IPS-18c (cell line): ENCODE results near the gene OVOL2.

Source experiments
- H3K4me3 ChIP-seq: 2 replicates; pipeline ENCODE4 v1.7.0; 2013; ENCODE audit warnings: low read depth, mild to moderate bottlenecking, low read length, moderate library complexity; ENCODE audit not compliant: insufficient read depth
- H3K9me3 ChIP-seq: one replicate; pipeline ENCODE4 v1.6.1; 2013; ENCODE audit warnings: mild to moderate bottlenecking, low read length, moderate library complexity; ENCODE audit not compliant: control insufficient read depth, insufficient read depth

Gene OVOL2

GRCh38 chr20:18066421-18067333 lies 9.0 kb upstream of the OVOL2 start:
- H3K9me3 ChIP-seq = no peaks in the 10 kb centered on the region
- no peak overlapping the region for H3K4me3 ChIP-seq

GRCh38 chr20:18063676-18064075 lies 6.0 kb upstream of the OVOL2 start:
- Histone ChIP-seq H3K9me3 (no peaks in the 10 kb centered on the region), H3K4me3 (no peak overlapping the region)

GRCh38 chr20:18059603-18060002 lies 1.9 kb upstream of the OVOL2 start:
- Histone ChIP-seq H3K9me3 (no peaks in the 10 kb centered on the region), H3K4me3 (peak overlapping the region; percentile 73)

- Histone ChIP-seq H3K9me3 (no peaks in the 10 kb centered on the region), H3K4me3 (peak overlapping the region; percentile 73)
These were observed 1.1 kb upstream of the OVOL2 start for GRCh38 chr20:18058661-18059467.

GRCh38 chr20:18057994-18058349 lies 256 bp upstream of the OVOL2 start:
- Histone ChIP-seq H3K4me3 (peak overlapping the region; percentile 73), H3K9me3 (no peaks in the 10 kb centered on the region)

GRCh38 chr20:18056174-18057100 lies 1.3 kb downstream of the OVOL2 start:
- Histone ChIP-seq H3K9me3 (no peaks in the 10 kb centered on the region), H3K4me3 (peak overlapping the region; percentile 73)

GRCh38 chr20:18055261-18055660 lies 2.5 kb downstream of the OVOL2 start:
- Histone ChIP-seq H3K4me3 (peak overlapping the region; percentile 73; the same call in 1 of the 2 replicates), H3K9me3 (no peaks in the 10 kb centered on the region)

- Histone ChIP-seq H3K9me3 (no peaks in the 10 kb centered on the region), H3K4me3 (no peak overlapping the region)
These were observed 4.9 kb downstream of the OVOL2 start for GRCh38 chr20:18052856-18053255.

- Histone ChIP-seq H3K9me3 (no peaks in the 10 kb centered on the region), H3K4me3 (no peak overlapping the region)
These were observed 7.1 kb downstream of the OVOL2 start for GRCh38 chr20:18050628-18051027.

GRCh38 chr20:18048176-18048575 lies 9.5 kb downstream of the OVOL2 start:
- peaks cover 2% of the 10 kb centered on the region for H3K9me3 ChIP-seq
- H3K4me3 ChIP-seq = no peak overlapping the region

- Histone ChIP-seq H3K9me3 (peaks cover 6% of the 10 kb centered on the region), H3K4me3 (no peak overlapping the region)
These were observed 11.2 kb downstream of the OVOL2 start for GRCh38 chr20:18046535-18046934.

- Histone ChIP-seq H3K9me3 (peaks cover 6% of the 10 kb centered on the region), H3K4me3 (no peak overlapping the region)
These were observed 15.5 kb downstream of the OVOL2 start for GRCh38 chr20:18042229-18042628.

GRCh38 chr20:18041462-18041861 lies 16.3 kb downstream of the OVOL2 start:
- H3K9me3 ChIP-seq = peaks cover 6% of the 10 kb centered on the region
- no peak overlapping the region for H3K4me3 ChIP-seq

GRCh38 chr20:18039063-18039462 lies 18.7 kb downstream of the OVOL2 start:
- Histone ChIP-seq H3K4me3 (no peak overlapping the region), H3K9me3 (peaks cover 4% of the 10 kb centered on the region)

- no peak overlapping the region for H3K4me3 ChIP-seq
These were observed 23.7 kb downstream of the OVOL2 start for GRCh38 chr20:18034039-18034438.

GRCh38 chr20:18032977-18033892 lies 24.5 kb downstream of the OVOL2 start:
- no peaks in the 10 kb centered on the region for H3K9me3 ChIP-seq
- no peak overlapping the region for H3K4me3 ChIP-seq

More at GRCh38 chr20:18034039-18034438, 23.7 kb downstream of the OVOL2 start:
- no peaks in the 10 kb centered on the region for H3K9me3 ChIP-seq
